GM19438 (cell line): ENCODE data around the gene PNPLA6.

Experiments used
- ATAC-seq: cut with Tn5 transposase; IDR thresholded peaks from one replicate; pipeline ENCODE4 v1.9.1; 2021; ENCODE audit warnings: low read depth; ENCODE audit not compliant: unreplicated experiment

Gene PNPLA6

GRCh38 chr19:7515110-7515644, 20.3 kb upstream of the PNPLA6 start:
- ATAC-seq, result no peak

GRCh38 chr19:7515645-7516151, 19.8 kb upstream of the PNPLA6 start, which contains the start of gene ZNF358:
Gene ZNF358, plus strand, starts transcription at chr19:7516103. Its CDS starts 3,140 bp downstream, at chr19:7519243.
- no peak for ATAC-seq

- no peak for ATAC-seq
These were observed 19.2 kb upstream of the PNPLA6 start for GRCh38 chr19:7516333-7516732.

GRCh38 chr19:7516878-7517277, 18.6 kb upstream of the PNPLA6 start:
- no peak for ATAC-seq

- no peak for ATAC-seq
These were observed 16.0 kb upstream of the PNPLA6 start for GRCh38 chr19:7519361-7520130.

GRCh38 chr19:7520131-7521051, 15.1 kb upstream of the PNPLA6 start:
- ATAC-seq, result no peak

GRCh38 chr19:7521551-7522071, 13.9 kb upstream of the PNPLA6 start:
- ATAC-seq, result no peak

- peak; percentile 75 for ATAC-seq
These were observed 13.2 kb upstream of the PNPLA6 start, which contains the start of gene MCOLN1 for GRCh38 chr19:7522072-7522922. Gene MCOLN1, plus strand, starts transcription at chr19:7522624. Its CDS starts 127 bp downstream, at chr19:7522751.

GRCh38 chr19:7522923-7523667, 12.4 kb upstream of the PNPLA6 start:
- no peak for ATAC-seq

GRCh38 chr19:7524523-7524922, 11.0 kb upstream of the PNPLA6 start:
- no peak for ATAC-seq

GRCh38 chr19:7524992-7525739, 10.4 kb upstream of the PNPLA6 start:
- ATAC-seq, result no peak

- ATAC-seq, result no peak
These were observed 9.2 kb upstream of the PNPLA6 start for GRCh38 chr19:7526059-7526929.

GRCh38 chr19:7527516-7528191, 7.9 kb upstream of the PNPLA6 start:
- no peak for ATAC-seq

GRCh38 chr19:7528192-7528519, 7.4 kb upstream of the PNPLA6 start:
- ATAC-seq, result no peak

- ATAC-seq, result no peak
These were observed 6.8 kb upstream of the PNPLA6 start for GRCh38 chr19:7528522-7529245.

- ATAC-seq, result no peak
These were observed 6.3 kb upstream of the PNPLA6 start for GRCh38 chr19:7529246-7529600.
